ENCODE data around the gene MYO1B. TPM values are rescaled to one million over a fixed set of nuclear protein-coding genes. Genes with fewer than 3 reads are reported as not detected.

Gene MYO1B
- total and polyA plus RNA-seq, 3 experiments from 2014 or later: 0.12 to 4.6 (median 3.9) TPM

- Histone ChIP-seq H3K27me3 (ENCODE audit: insufficient read depth, low read length, poor library complexity, severe bottlenecking) (no peaks in the 10 kb centered on the region), H3K4me3 (ENCODE audit: low read length) (no peak overlapping the region), H3K27ac (ENCODE audit: low read depth, low read length) (no peak overlapping the region), H3K36me3 (ENCODE audit: insufficient read depth, low read length) (no peaks in the 10 kb centered on the region), H3K9me3 (ENCODE audit: low read length) (no peaks in the 10 kb centered on the region), H3K4me1 (ENCODE audit: insufficient read depth, low read length) (no peaks in the 10 kb centered on the region)
- Mint-ChIP-seq H3K27me3 (peaks cover 2 to 14% of the 10 kb centered on the region in 2 donors), H3K27ac (no peak overlapping the region), H3K9me3 (no peaks in the 10 kb centered on the region), H3K4me1 (no peaks in the 10 kb centered on the region), H3K36me3 (no peaks in the 10 kb centered on the region), H3K4me3 (no peak overlapping the region)
- no peak for DNase-seq
- CTCF ChIA-PET: no interaction called here
- POLR2A ChIA-PET: no interaction called here
Observed at GRCh38 chr2:191394043-191394442, 148.8 kb downstream of the MYO1B start.

- DNase-seq: no peak
- Mint-ChIP-seq H3K9me3 (no peaks in the 10 kb centered on the region), H3K4me3 (no peak overlapping the region), H3K36me3 (no peaks in the 10 kb centered on the region), H3K27ac (no peak overlapping the region), H3K4me1 (no peaks in the 10 kb centered on the region), H3K27me3 (peaks cover 0 to 11% of the 10 kb centered on the region in 2 donors)
- Histone ChIP-seq H3K36me3 (ENCODE audit: insufficient read depth, low read length) (no peaks in the 10 kb centered on the region), H3K27ac (ENCODE audit: low read depth, low read length) (no peak overlapping the region), H3K4me3 (ENCODE audit: low read length) (no peak overlapping the region), H3K9me3 (ENCODE audit: low read length) (no peaks in the 10 kb centered on the region), H3K4me1 (ENCODE audit: insufficient read depth, low read length) (no peaks in the 10 kb centered on the region), H3K27me3 (ENCODE audit: insufficient read depth, low read length, poor library complexity, severe bottlenecking) (no peaks in the 10 kb centered on the region)
- ChIA-PET POLR2A (no interaction called here), CTCF (no interaction called here)
Observed at GRCh38 chr2:191396794-191397193, 151.6 kb downstream of the MYO1B start.

- no peaks in the 10 kb centered on the region for H3K4me1 Mint-ChIP-seq
- Histone ChIP-seq H3K36me3 (ENCODE audit: insufficient read depth, low read length) (no peaks in the 10 kb centered on the region), H3K9me3 (ENCODE audit: low read length) (no peaks in the 10 kb centered on the region), H3K4me1 (ENCODE audit: insufficient read depth, low read length) (no peaks in the 10 kb centered on the region), H3K27ac (ENCODE audit: low read depth, low read length) (no peak overlapping the region), H3K4me3 (ENCODE audit: low read length) (no peak overlapping the region), H3K27me3 (ENCODE audit: insufficient read depth, low read length, poor library complexity, severe bottlenecking) (no peaks in the 10 kb centered on the region)
- H3K9me3 Mint-ChIP-seq: no peaks in the 10 kb centered on the region
- H3K4me3 Mint-ChIP-seq: no peak overlapping the region
- H3K27ac Mint-ChIP-seq: no peak overlapping the region
- ChIA-PET CTCF (no interaction called here), POLR2A (no interaction called here)
- H3K27me3 Mint-ChIP-seq: peaks cover 0 to 15% of the 10 kb centered on the region in 2 donors
- DNase-seq: no peak
- H3K36me3 Mint-ChIP-seq: no peaks in the 10 kb centered on the region
Observed at GRCh38 chr2:191399601-191400000, 154.4 kb downstream of the MYO1B start.

GRCh38 chr2:191401287-191401686, 156.1 kb downstream of the MYO1B start:
- no peaks in the 10 kb centered on the region for H3K4me1 Mint-ChIP-seq

GRCh38 chr2:191402966-191403565, 157.9 kb downstream of the MYO1B start:
- Histone ChIP-seq H3K9me3 (ENCODE audit: low read length) (no peaks in the 10 kb centered on the region), H3K4me1 (ENCODE audit: insufficient read depth, low read length) (no peaks in the 10 kb centered on the region), H3K36me3 (ENCODE audit: insufficient read depth, low read length) (no peaks in the 10 kb centered on the region), H3K4me3 (ENCODE audit: low read length) (no peak overlapping the region), H3K27ac (ENCODE audit: low read depth, low read length) (no peak overlapping the region), H3K27me3 (ENCODE audit: insufficient read depth, low read length, poor library complexity, severe bottlenecking) (no peaks in the 10 kb centered on the region)
- Mint-ChIP-seq H3K27ac (no peak overlapping the region), H3K4me3 (no peak overlapping the region), H3K36me3 (no peaks in the 10 kb centered on the region), H3K4me1 (no peaks in the 10 kb centered on the region), H3K27me3 (peaks cover 0 to 6% of the 10 kb centered on the region in 2 donors), H3K9me3 (no peaks in the 10 kb centered on the region)
- ChIA-PET CTCF (no interaction called here), POLR2A (no interaction called here)
- no peak for DNase-seq

More at GRCh38 chr2:191401287-191401686, 156.1 kb downstream of the MYO1B start:
- no peak overlapping the region for H3K4me3 ChIP-seq (ENCODE audit: low read length)
- no peaks in the 10 kb centered on the region for H3K36me3 Mint-ChIP-seq
- H3K27me3 Mint-ChIP-seq: peaks cover 0 to 10% of the 10 kb centered on the region in 2 donors
- no peaks in the 10 kb centered on the region for H3K4me1 ChIP-seq (ENCODE audit: insufficient read depth, low read length)
- no peaks in the 10 kb centered on the region for H3K9me3 ChIP-seq (ENCODE audit: low read length)
- POLR2A ChIA-PET: no interaction called here
- CTCF ChIA-PET: no interaction called here
- no peaks in the 10 kb centered on the region for H3K9me3 Mint-ChIP-seq
- H3K27ac Mint-ChIP-seq: no peak overlapping the region
- DNase-seq: no peak
- no peaks in the 10 kb centered on the region for H3K36me3 ChIP-seq (ENCODE audit: insufficient read depth, low read length)
- no peaks in the 10 kb centered on the region for H3K27me3 ChIP-seq (ENCODE audit: insufficient read depth, low read length, poor library complexity, severe bottlenecking)
- H3K27ac ChIP-seq (ENCODE audit: low read depth, low read length): no peak overlapping the region
- no peak overlapping the region for H3K4me3 Mint-ChIP-seq

- no peak overlapping the region for H3K4me3 Mint-ChIP-seq
- POLR2A ChIA-PET: no interaction called here
- no peak overlapping the region for H3K27ac Mint-ChIP-seq
- Histone ChIP-seq H3K36me3 (ENCODE audit: insufficient read depth, low read length) (no peaks in the 10 kb centered on the region), H3K9me3 (ENCODE audit: low read length) (no peaks in the 10 kb centered on the region), H3K27ac (ENCODE audit: low read depth, low read length) (no peak overlapping the region), H3K4me1 (ENCODE audit: insufficient read depth, low read length) (no peaks in the 10 kb centered on the region), H3K27me3 (ENCODE audit: insufficient read depth, low read length, poor library complexity, severe bottlenecking) (no peaks in the 10 kb centered on the region), H3K4me3 (ENCODE audit: low read length) (no peak overlapping the region)
- no peaks in the 10 kb centered on the region for H3K9me3 Mint-ChIP-seq
- no peaks in the 10 kb centered on the region for H3K4me1 Mint-ChIP-seq
- H3K36me3 Mint-ChIP-seq: no peaks in the 10 kb centered on the region
- CTCF ChIA-PET: no interaction called here
- H3K27me3 Mint-ChIP-seq: peaks cover 0 to 6% of the 10 kb centered on the region in 2 donors
- no peak for DNase-seq
Observed at GRCh38 chr2:191404568-191404991, 159.4 kb downstream of the MYO1B start.

- POLR2A ChIA-PET: no interaction called here
- Mint-ChIP-seq H3K9me3 (no peaks in the 10 kb centered on the region), H3K27ac (no peak overlapping the region), H3K4me1 (no peaks in the 10 kb centered on the region), H3K4me3 (no peak overlapping the region), H3K36me3 (no peaks in the 10 kb centered on the region), H3K27me3 (peaks cover 0 to 6% of the 10 kb centered on the region in 2 donors)
- no peaks in the 10 kb centered on the region for H3K27me3 ChIP-seq (ENCODE audit: insufficient read depth, low read length, poor library complexity, severe bottlenecking)
- CTCF ChIA-PET: no interaction called here
- no peaks in the 10 kb centered on the region for H3K9me3 ChIP-seq (ENCODE audit: low read length)
- no peak overlapping the region for H3K27ac ChIP-seq (ENCODE audit: low read depth, low read length)
- no peak for DNase-seq
- no peak overlapping the region for H3K4me3 ChIP-seq (ENCODE audit: low read length)
- no peaks in the 10 kb centered on the region for H3K36me3 ChIP-seq (ENCODE audit: insufficient read depth, low read length)
- no peaks in the 10 kb centered on the region for H3K4me1 ChIP-seq (ENCODE audit: insufficient read depth, low read length)
Observed at GRCh38 chr2:191405546-191405945, 160.3 kb downstream of the MYO1B start.

- Histone ChIP-seq H3K4me1 (ENCODE audit: insufficient read depth, low read length) (no peaks in the 10 kb centered on the region), H3K9me3 (ENCODE audit: low read length) (no peaks in the 10 kb centered on the region), H3K4me3 (ENCODE audit: low read length) (no peak overlapping the region), H3K27ac (ENCODE audit: low read depth, low read length) (no peak overlapping the region), H3K27me3 (ENCODE audit: insufficient read depth, low read length, poor library complexity, severe bottlenecking) (no peaks in the 10 kb centered on the region), H3K36me3 (ENCODE audit: insufficient read depth, low read length) (no peaks in the 10 kb centered on the region)
- no peak for DNase-seq
- POLR2A ChIA-PET: no interaction called here
- no peak overlapping the region for H3K27ac Mint-ChIP-seq
- CTCF ChIA-PET: no interaction called here
- no peaks in the 10 kb centered on the region for H3K9me3 Mint-ChIP-seq
- H3K36me3 Mint-ChIP-seq: no peaks in the 10 kb centered on the region
- peaks cover 0 to 6% of the 10 kb centered on the region in 2 donors for H3K27me3 Mint-ChIP-seq
- no peak overlapping the region for H3K4me3 Mint-ChIP-seq
- no peaks in the 10 kb centered on the region for H3K4me1 Mint-ChIP-seq
Observed at GRCh38 chr2:191410646-191411436, 165.6 kb downstream of the MYO1B start.

All from CD8-positive, alpha-beta memory T cell (primary cell).